ENCODE results near the gene SOCS1.

DNA sequence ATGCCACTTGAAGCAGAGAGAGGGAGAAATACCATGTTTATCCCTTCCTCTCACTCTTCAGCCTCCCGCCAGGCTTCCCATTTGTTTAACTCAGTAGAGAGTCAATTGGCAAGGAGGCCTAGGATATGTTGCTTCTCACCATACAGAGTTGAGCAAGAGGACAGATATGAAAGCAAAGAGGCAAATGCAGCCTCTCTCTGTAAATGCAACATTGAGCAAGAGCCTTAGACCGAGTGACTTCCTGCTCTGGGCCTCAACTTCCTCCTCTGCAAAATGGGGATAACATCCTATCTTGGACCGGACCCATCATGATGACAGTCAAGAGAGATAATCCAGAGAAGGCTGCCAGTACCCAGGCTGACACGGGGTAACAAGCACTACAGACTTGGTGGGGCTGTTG lies 36.8 kb downstream of the SOCS1 start:
- no peak for TF ChIP-seq POLR2A (IDR thresholded peaks at IDR 0.05)
- TF ChIP-seq, protein P1, sequence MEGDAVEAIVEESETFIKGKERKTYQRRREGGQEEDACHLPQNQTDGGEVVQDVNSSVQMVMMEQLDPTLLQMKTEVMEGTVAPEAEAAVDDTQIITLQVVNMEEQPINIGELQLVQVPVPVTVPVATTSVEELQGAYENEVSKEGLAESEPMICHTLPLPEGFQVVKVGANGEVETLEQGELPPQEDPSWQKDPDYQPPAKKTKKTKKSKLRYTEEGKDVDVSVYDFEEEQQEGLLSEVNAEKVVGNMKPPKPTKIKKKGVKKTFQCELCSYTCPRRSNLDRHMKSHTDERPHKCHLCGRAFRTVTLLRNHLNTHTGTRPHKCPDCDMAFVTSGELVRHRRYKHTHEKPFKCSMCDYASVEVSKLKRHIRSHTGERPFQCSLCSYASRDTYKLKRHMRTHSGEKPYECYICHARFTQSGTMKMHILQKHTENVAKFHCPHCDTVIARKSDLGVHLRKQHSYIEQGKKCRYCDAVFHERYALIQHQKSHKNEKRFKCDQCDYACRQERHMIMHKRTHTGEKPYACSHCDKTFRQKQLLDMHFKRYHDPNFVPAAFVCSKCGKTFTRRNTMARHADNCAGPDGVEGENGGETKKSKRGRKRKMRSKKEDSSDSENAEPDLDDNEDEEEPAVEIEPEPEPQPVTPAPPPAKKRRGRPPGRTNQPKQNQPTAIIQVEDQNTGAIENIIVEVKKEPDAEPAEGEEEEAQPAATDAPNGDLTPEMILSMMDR (IDR thresholded peaks at IDR 0.05) = no peak
